Transverse colon (tissue), 4 donors: ENCODE measurements around the gene ORM2.
"Not testable (repeated sequence)": the region's sequence is repeated elsewhere in the genome, so short reads cannot be mapped to it uniquely, and the experiment has no call there.

Experiments
- CTCF ChIP-seq, 5 experiments: fragments of 200-600 bp in 3 of 5; fragments of 450-650 bp in 2 of 5; sonication (generic) in 3 of 5; IDR thresholded peaks; 1 replicate in 2 of 5; 2 replicates in 3 of 5; pipeline ENCODE4 v1.5.1; 2016 to 2017; ENCODE audit warnings: antibody characterized with exemption in 5 of 5, inconsistent platforms in 3 of 5, mild to moderate bottlenecking in 2 of 5, moderate library complexity in 1 of 5
- POLR2A ChIP-seq: fragments of 450-650 bp; IDR thresholded peaks from one replicate; pipeline ENCODE4 v1.6.1; 2016; ENCODE audit warnings: antibody characterized with exemption, mild to moderate bottlenecking, moderate library complexity
- POLR2AphosphoS5 ChIP-seq, 3 donors: sonication (generic); formaldehyde crosslinking; IDR thresholded peaks; one replicate each; pipeline ENCODE4 v1.6.1; 2016; ENCODE audit warnings: antibody characterized with exemption in 3 of 3

- TF ChIP-seq CTCF (IDR thresholded peaks at IDR 0.05); POLR2AphosphoS5 (IDR thresholded peaks at IDR 0.05); POLR2A: not testable (repeated sequence)
Measured at GRCh38 chr9:114325684-114326254, 3.9 kb upstream of the ORM2 start.
